ENCODE results near the gene RALGAPB. TPM values are rescaled to one million over a fixed set of nuclear protein-coding genes. Genes with fewer than 3 reads are reported as not detected.

RALGAPB gene
- total RNA-seq, 1 experiment from 2014 or later = 24.0 TPM

DNA sequence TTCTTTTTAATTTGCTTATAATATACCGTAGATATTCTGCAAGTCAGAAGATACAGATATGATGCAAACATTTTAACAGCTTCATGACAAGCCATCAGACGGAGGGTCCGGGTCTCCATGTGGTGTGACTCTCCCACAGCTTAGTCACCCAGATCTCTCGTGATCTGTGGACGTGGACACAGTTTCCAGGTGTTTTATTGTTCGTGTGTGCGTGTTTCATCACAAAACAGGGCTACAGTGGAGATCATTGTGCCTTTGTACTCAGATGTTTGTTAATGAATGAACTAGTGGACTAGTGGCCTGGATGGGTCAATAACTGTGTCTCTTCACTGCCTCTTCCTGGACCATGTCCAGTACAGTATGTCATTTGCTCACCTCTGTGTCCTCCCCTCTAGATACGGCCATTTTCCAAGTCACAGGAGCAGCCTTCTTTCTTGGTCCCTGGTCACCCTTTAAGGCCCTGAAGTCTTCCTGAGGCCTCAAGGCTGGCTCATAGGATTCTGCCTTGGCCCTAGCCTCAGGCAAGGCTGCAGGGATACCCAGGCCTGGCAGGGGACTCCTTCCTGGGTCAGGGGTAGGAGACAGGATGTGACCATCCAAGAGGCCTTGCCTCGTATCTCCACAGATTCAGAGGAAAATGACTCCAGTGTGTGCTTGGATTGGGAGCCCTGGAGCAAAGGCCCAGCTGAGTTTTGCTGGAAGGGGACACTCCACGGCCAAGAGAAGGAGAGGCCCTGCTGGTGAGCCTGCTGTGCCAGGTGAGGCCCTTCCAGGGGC, 112.9 kb downstream of the RALGAPB start:
- Histone ChIP-seq H3K4me3 (replicated peaks in 1 of 2; ENCODE audit: low read depth in 1 of 2, low read length in 2 of 2) (no peak overlapping the region), H3K4me2 (ENCODE audit: low read length) (no peak overlapping the region), H3K27ac (ENCODE audit: low read depth, low read length) (no peak overlapping the region), H3K4me1 (ENCODE audit: control insufficient read depth in 1 of 2, insufficient read depth in 2 of 2, low read length in 2 of 2) (no peaks in the 10 kb centered on the region), H3K9me2 (ENCODE audit: insufficient read depth) (no peaks in the 10 kb centered on the region), H3K79me2 (ENCODE audit: insufficient read depth, low read length) (no peaks in the 10 kb centered on the region), H4K20me1 (ENCODE audit: insufficient read depth) (no peaks in the 10 kb centered on the region), H3K9me3 (ENCODE audit: control insufficient read depth in 1 of 2, insufficient read depth in 1 of 2, low read depth in 1 of 2, low read length in 2 of 2) (no peaks in the 10 kb centered on the region), H2AFZ (ENCODE audit: low read depth, low read length, poor library complexity, severe bottlenecking) (no peak overlapping the region), H3K9ac (ENCODE audit: low read length) (no peak overlapping the region), H3K36me3 (ENCODE audit: control insufficient read depth in 1 of 2, insufficient read depth in 2 of 2, low read length in 2 of 2) (no peaks in the 10 kb centered on the region), H3K27me3 (ENCODE audit: insufficient read depth, low read length) (0 out of 2 replicates have a peak, but pooled peaks cover 3% of the 10 kb centered on the region)
- intact Hi-C loops (cut with micrococcal nuclease) = no loop called here
- no TSS peak for BruUV-seq (replicated peaks)
- TF ChIP-seq CEBPB (IDR thresholded peaks at IDR 0.05; ENCODE audit: low read depth) (no peak), SRF (IDR thresholded peaks at IDR 0.05; ENCODE audit: low read depth) (no peak), YY1 (IDR thresholded peaks at IDR 0.05; ENCODE audit: extremely low read depth, insufficient replicate concordance, low read depth, low read length) (no peak), EZH2phosphoT487 (IDR thresholded peaks at IDR 0.05; ENCODE audit: borderline replicate concordance) (no peak), POLR2A (IDR thresholded peaks at IDR 0.05; ENCODE audit: borderline replicate concordance, extremely low read depth, insufficient read depth, insufficient read length) (no peak), EGR1 (IDR thresholded peaks at IDR 0.05; ENCODE audit: low read depth) (no peak), ZFX (IDR thresholded peaks at IDR 0.05) (no peak)
- TF ChIP-seq, protein P1, sequence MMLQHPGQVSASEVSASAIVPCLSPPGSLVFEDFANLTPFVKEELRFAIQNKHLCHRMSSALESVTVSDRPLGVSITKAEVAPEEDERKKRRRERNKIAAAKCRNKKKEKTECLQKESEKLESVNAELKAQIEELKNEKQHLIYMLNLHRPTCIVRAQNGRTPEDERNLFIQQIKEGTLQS (IDR thresholded peaks at IDR 0.05) = no peak
- DNase-seq (ENCODE audit: low read depth, low spot score) = no peak
- RAD21 ChIA-PET (ENCODE audit: low non-redundant PET in 1 of 2, low total read pairs in 2 of 2, uncharacterized antibody in 2 of 2, unreplicated experiment in 2 of 2) = no interaction called here
- CTCF ChIA-PET = no interaction called here
- no peak for ATAC-seq
- POLR2A ChIA-PET = no interaction called here

DNA sequence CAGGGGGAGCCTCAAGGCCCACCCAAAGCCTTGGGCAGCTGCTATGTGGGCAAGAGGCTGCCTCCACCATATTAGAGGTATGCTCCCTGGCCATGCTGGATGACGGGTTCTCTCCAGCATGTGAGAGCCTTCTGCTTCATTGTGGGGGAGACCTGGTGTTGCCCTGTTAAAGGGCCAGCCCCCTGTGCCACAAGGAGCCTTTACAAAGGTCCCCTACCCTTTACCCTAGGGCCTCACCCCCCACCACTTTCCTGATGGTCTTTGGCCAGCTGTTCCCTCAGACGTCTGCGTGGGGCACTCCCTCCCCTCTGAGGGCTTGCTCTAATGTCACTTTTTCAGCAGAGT, 113.5 kb downstream of the RALGAPB start:
- ATAC-seq = no peak

More for the DNA sequence above, 113.5 kb downstream of the RALGAPB start:
- POLR2A ChIA-PET = no interaction called here
- no peak for DNase-seq (ENCODE audit: low read depth, low spot score)
- no peaks in the 10 kb centered on the region for H4K20me1 ChIP-seq (ENCODE audit: insufficient read depth)
- intact Hi-C loops (cut with micrococcal nuclease) = no loop called here
- H3K4me3 ChIP-seq (replicated peaks in 1 of 2; ENCODE audit: low read depth in 1 of 2, low read length in 2 of 2) = no peak overlapping the region
- no TSS peak for BruUV-seq (replicated peaks)
- no peak overlapping the region for H3K4me2 ChIP-seq (ENCODE audit: low read length)
- no peak overlapping the region for H3K9ac ChIP-seq (ENCODE audit: low read length)
- no peak overlapping the region for H3K27ac ChIP-seq (ENCODE audit: low read depth, low read length)
- 0 out of 2 replicates have a peak, but pooled peaks cover 3% of the 10 kb centered on the region for H3K27me3 ChIP-seq (ENCODE audit: insufficient read depth, low read length)
- H3K9me2 ChIP-seq (ENCODE audit: insufficient read depth) = no peaks in the 10 kb centered on the region
- no peaks in the 10 kb centered on the region for H3K9me3 ChIP-seq (ENCODE audit: control insufficient read depth in 1 of 2, insufficient read depth in 1 of 2, low read depth in 1 of 2, low read length in 2 of 2)
- no peaks in the 10 kb centered on the region for H3K36me3 ChIP-seq (ENCODE audit: control insufficient read depth in 1 of 2, insufficient read depth in 2 of 2, low read length in 2 of 2)
- CTCF ChIA-PET = no interaction called here
- H3K4me1 ChIP-seq (ENCODE audit: control insufficient read depth in 1 of 2, insufficient read depth in 2 of 2, low read length in 2 of 2) = no peaks in the 10 kb centered on the region
- H3K79me2 ChIP-seq (ENCODE audit: insufficient read depth, low read length) = no peaks in the 10 kb centered on the region
- no peak overlapping the region for H2AFZ ChIP-seq (ENCODE audit: low read depth, low read length, poor library complexity, severe bottlenecking)
- RAD21 ChIA-PET (ENCODE audit: low non-redundant PET in 1 of 2, low total read pairs in 2 of 2, uncharacterized antibody in 2 of 2, unreplicated experiment in 2 of 2) = no interaction called here
- TF ChIP-seq, protein P2, sequence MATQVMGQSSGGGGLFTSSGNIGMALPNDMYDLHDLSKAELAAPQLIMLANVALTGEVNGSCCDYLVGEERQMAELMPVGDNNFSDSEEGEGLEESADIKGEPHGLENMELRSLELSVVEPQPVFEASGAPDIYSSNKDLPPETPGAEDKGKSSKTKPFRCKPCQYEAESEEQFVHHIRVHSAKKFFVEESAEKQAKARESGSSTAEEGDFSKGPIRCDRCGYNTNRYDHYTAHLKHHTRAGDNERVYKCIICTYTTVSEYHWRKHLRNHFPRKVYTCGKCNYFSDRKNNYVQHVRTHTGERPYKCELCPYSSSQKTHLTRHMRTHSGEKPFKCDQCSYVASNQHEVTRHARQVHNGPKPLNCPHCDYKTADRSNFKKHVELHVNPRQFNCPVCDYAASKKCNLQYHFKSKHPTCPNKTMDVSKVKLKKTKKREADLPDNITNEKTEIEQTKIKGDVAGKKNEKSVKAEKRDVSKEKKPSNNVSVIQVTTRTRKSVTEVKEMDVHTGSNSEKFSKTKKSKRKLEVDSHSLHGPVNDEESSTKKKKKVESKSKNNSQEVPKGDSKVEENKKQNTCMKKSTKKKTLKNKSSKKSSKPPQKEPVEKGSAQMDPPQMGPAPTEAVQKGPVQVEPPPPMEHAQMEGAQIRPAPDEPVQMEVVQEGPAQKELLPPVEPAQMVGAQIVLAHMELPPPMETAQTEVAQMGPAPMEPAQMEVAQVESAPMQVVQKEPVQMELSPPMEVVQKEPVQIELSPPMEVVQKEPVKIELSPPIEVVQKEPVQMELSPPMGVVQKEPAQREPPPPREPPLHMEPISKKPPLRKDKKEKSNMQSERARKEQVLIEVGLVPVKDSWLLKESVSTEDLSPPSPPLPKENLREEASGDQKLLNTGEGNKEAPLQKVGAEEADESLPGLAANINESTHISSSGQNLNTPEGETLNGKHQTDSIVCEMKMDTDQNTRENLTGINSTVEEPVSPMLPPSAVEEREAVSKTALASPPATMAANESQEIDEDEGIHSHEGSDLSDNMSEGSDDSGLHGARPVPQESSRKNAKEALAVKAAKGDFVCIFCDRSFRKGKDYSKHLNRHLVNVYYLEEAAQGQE (IDR thresholded peaks at IDR 0.05; ENCODE audit: low read depth) = no peak
- no peak for TF ChIP-seq ZNF274 (IDR thresholded peaks at IDR 0.05; ENCODE audit: low read depth, low read length)
- TF ChIP-seq, protein P3, sequence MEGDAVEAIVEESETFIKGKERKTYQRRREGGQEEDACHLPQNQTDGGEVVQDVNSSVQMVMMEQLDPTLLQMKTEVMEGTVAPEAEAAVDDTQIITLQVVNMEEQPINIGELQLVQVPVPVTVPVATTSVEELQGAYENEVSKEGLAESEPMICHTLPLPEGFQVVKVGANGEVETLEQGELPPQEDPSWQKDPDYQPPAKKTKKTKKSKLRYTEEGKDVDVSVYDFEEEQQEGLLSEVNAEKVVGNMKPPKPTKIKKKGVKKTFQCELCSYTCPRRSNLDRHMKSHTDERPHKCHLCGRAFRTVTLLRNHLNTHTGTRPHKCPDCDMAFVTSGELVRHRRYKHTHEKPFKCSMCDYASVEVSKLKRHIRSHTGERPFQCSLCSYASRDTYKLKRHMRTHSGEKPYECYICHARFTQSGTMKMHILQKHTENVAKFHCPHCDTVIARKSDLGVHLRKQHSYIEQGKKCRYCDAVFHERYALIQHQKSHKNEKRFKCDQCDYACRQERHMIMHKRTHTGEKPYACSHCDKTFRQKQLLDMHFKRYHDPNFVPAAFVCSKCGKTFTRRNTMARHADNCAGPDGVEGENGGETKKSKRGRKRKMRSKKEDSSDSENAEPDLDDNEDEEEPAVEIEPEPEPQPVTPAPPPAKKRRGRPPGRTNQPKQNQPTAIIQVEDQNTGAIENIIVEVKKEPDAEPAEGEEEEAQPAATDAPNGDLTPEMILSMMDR (IDR thresholded peaks at IDR 0.05 in 2 of 3, conservative IDR thresholded peaks at IDR 0.05 in 1 of 3; ENCODE audit: borderline replicate concordance in 1 of 3, insufficient read depth in 1 of 3, low read depth in 2 of 3, low read length in 2 of 3) = no peak
- no peak for TF ChIP-seq ELF1 (IDR thresholded peaks at IDR 0.05; ENCODE audit: borderline replicate concordance, low read depth)
- TF ChIP-seq, protein P1 (IDR thresholded peaks at IDR 0.05) = no peak

Measured in HCT116 (cell line).